SK-N-MC (cell line): ENCODE data around the gene ZNF662.

Source experiments
- EZH2 ChIP-seq: fragments of 200-600 bp; sonication (generic); IDR thresholded peaks from one replicate; pipeline ENCODE4 v1.6.1; 2017; ENCODE audit warnings: antibody characterized with exemption
- POLR2AphosphoS5 ChIP-seq: IDR thresholded peaks from 2 replicates; pipeline ENCODE4 v1.6.1; 2012; ENCODE audit warnings: mild to moderate bottlenecking, low read depth, low read length, borderline replicate concordance

DNA sequence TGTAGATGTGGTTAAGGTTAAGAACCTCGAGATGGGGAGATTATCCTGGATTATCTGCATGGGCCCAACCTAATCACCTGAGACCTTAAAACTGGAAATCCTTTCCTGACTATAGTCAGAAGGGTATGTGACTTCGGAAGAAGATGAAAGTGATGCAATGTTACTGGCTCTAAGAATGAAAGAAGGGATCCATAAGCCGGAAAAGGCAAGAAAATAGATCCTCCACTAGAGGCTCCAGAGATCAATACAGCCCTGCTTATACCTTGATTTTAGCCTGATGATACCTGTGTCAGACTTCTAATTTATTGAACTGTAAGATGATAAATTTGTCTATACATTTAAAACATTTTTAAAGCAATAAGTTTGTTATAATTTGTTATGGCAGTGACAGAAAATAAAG is 51.6 kb downstream of the ZNF662 start:
- TF ChIP-seq EZH2 = no peak
- TF ChIP-seq POLR2AphosphoS5 = no peak
